GM15510 (cell line): ENCODE data around the gene SLC8A1.

ENCODE experiments used
- POLR2A ChIP-seq: IDR thresholded peaks from 3 replicates; pipeline ENCODE4 v1.6.1; 2011; ENCODE audit warnings: borderline replicate concordance; ENCODE audit not compliant: insufficient read length; ENCODE audit errors: extremely low read depth

SLC8A1 gene

GRCh38 chr2:40285391-40285790, 166.5 kb downstream of the SLC8A1 start:
- no peak for TF ChIP-seq POLR2A

- no peak for TF ChIP-seq POLR2A
Observed at GRCh38 chr2:40284797-40285196, 167.1 kb downstream of the SLC8A1 start.

- no peak for TF ChIP-seq POLR2A
Observed at GRCh38 chr2:40283111-40283909, 168.6 kb downstream of the SLC8A1 start.

GRCh38 chr2:40282428-40282827, 169.5 kb downstream of the SLC8A1 start:
- TF ChIP-seq POLR2A = no peak

GRCh38 chr2:40281021-40281940, 170.6 kb downstream of the SLC8A1 start:
- no peak for TF ChIP-seq POLR2A

GRCh38 chr2:40279482-40279881, 172.4 kb downstream of the SLC8A1 start:
- no peak for TF ChIP-seq POLR2A

GRCh38 chr2:40279001-40279400, 172.9 kb downstream of the SLC8A1 start:
- no peak for TF ChIP-seq POLR2A

- TF ChIP-seq POLR2A = no peak
Observed at GRCh38 chr2:40276076-40276475, 175.8 kb downstream of the SLC8A1 start.

- no peak for TF ChIP-seq POLR2A
Observed at GRCh38 chr2:40274270-40274669, 177.6 kb downstream of the SLC8A1 start.

GRCh38 chr2:40273734-40274182, 178.1 kb downstream of the SLC8A1 start:
- no peak for TF ChIP-seq POLR2A

GRCh38 chr2:40271094-40271493, 180.8 kb downstream of the SLC8A1 start:
- TF ChIP-seq POLR2A = no peak

GRCh38 chr2:40270372-40270771, 181.5 kb downstream of the SLC8A1 start:
- no peak for TF ChIP-seq POLR2A

- no peak for TF ChIP-seq POLR2A
Observed at GRCh38 chr2:40268566-40268965, 183.3 kb downstream of the SLC8A1 start.

- TF ChIP-seq POLR2A = no peak
Observed at GRCh38 chr2:40266201-40266600, 185.7 kb downstream of the SLC8A1 start.

- TF ChIP-seq POLR2A = no peak
Observed at GRCh38 chr2:40265602-40266001, 186.3 kb downstream of the SLC8A1 start.
